Skeletal muscle tissue (tissue), 4 donors: ENCODE measurements around the gene TRPM3. TPM values are rescaled to one million over a fixed set of nuclear protein-coding genes. Genes with fewer than 3 reads are reported as not detected.

Experiments used
- H3K27ac ChIP-seq: one replicate; pipeline ENCODE4 v1.7.0; 2013; ENCODE audit warnings: mild to moderate bottlenecking, low read depth, low read length, inconsistent platforms
- H3K27me3 ChIP-seq, 3 donors: one replicate each; pipeline ENCODE4 v1.7.0; 2013; ENCODE audit warnings: low read length in 3 of 3; ENCODE audit not compliant: control insufficient read depth in 3 of 3, insufficient read depth in 3 of 3
- H3K36me3 ChIP-seq, 3 donors: one replicate each; pipeline ENCODE4 v1.7.0; 2013; ENCODE audit warnings: low read length in 3 of 3; ENCODE audit not compliant: control insufficient read depth in 3 of 3, insufficient read depth in 3 of 3
- H3K4me1 ChIP-seq, 3 donors: one replicate each; pipeline ENCODE4 v1.7.0; 2013; ENCODE audit warnings: low read length in 3 of 3, mild to moderate bottlenecking in 3 of 3; ENCODE audit not compliant: control insufficient read depth in 3 of 3, insufficient read depth in 3 of 3
- H3K4me3 ChIP-seq, 3 donors: one replicate each; pipeline ENCODE4 v1.7.0; 2013; ENCODE audit warnings: low read length in 3 of 3
- H3K9ac ChIP-seq, 3 donors: one replicate each; pipeline ENCODE4 v1.7.0; 2013; ENCODE audit warnings: low read length in 3 of 3, mild to moderate bottlenecking in 3 of 3, moderate library complexity in 2 of 3, low read depth in 1 of 3
- H3K9me3 ChIP-seq, 3 donors: one replicate each; pipeline ENCODE4 v1.7.0; 2013; ENCODE audit warnings: low read length in 3 of 3; ENCODE audit not compliant: control insufficient read depth in 3 of 3
- total RNA-seq: library from RNA; depleted of rRNA; stranded (reverse); fragments of >200 nt; gene quantifications from one replicate; pipeline ENCODE4 v1.2.3, GENCODE V29; 2014
- donor health status: Osteomylitis.

TRPM3 gene
- total RNA-seq, 1 donor from 2014 or later: 1.6 TPM

- peaks cover 3 to 9% (median 8%) of the 10 kb centered on the region in 3 donors for H3K4me1 ChIP-seq
- H3K9me3 ChIP-seq: no peaks in the 10 kb centered on the region
These were observed 562.3 kb downstream of the TRPM3 start for GRCh38 chr9:70559102-70559501.

GRCh38 chr9:70557661-70558369 lies 563.6 kb downstream of the TRPM3 start:
- Histone ChIP-seq H3K27me3 (no peaks in the 10 kb centered on the region), H3K36me3 (no peaks in the 10 kb centered on the region), H3K4me1 (peaks cover 4 to 8% (median 6%) of the 10 kb centered on the region in 3 donors), H3K9ac (no peak overlapping the region), H3K4me3 (no peak overlapping the region), H3K27ac (no peak overlapping the region), H3K9me3 (no peaks in the 10 kb centered on the region)

More at GRCh38 chr9:70559102-70559501, 562.3 kb downstream of the TRPM3 start:
- Histone ChIP-seq H3K9ac (no peak overlapping the region), H3K4me3 (no peak overlapping the region), H3K27me3 (no peaks in the 10 kb centered on the region), H3K27ac (no peak overlapping the region), H3K36me3 (no peaks in the 10 kb centered on the region)

DNA sequence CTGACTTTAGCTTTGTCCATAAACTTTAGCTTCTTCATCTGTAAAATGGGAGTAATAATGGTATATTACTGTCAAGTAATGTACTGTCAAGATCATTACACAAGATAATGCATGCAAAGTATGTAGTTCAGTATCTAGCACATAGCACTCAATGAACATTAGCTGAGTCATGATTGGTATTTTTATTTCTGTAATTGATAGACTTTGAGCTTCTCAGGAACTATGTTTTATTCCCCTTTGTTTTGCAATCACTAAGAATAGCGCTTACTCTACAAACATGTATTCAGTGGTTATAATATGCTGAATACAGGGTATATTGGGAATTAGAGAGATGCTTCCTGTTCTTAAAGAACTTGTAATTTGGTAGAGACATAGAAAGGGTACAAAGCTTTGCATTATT lies 564.6 kb downstream of the TRPM3 start:
- Histone ChIP-seq H3K4me3 (no peak overlapping the region), H3K27ac (no peak overlapping the region), H3K36me3 (no peaks in the 10 kb centered on the region), H3K4me1 (peaks cover 4 to 8% (median 6%) of the 10 kb centered on the region in 3 donors), H3K27me3 (no peaks in the 10 kb centered on the region), H3K9ac (no peak overlapping the region), H3K9me3 (no peaks in the 10 kb centered on the region)

DNA sequence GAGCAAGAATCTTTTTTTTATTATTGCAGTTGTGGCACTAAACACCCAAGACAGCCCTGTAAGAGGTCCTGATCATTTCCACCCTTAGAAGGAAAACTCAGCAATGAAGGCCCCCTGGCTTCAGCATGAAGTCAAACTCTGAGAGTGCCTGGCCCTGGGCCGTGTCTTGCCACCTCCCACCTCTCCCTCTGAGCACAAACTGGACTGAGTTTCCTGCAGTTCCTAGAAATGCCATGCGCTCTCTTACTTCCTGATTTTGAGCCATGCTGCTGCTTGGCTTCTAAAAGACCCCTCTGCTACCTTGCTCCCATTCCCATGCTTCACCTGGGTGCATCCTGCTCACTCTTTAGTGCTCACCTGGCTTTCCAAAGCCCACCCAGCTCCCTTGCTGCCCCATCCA lies 566.5 kb downstream of the TRPM3 start:
- Histone ChIP-seq H3K4me3 (no peak overlapping the region), H3K36me3 (no peaks in the 10 kb centered on the region), H3K9ac (no peak overlapping the region), H3K27me3 (no peaks in the 10 kb centered on the region), H3K4me1 (peaks cover 4 to 8% (median 6%) of the 10 kb centered on the region in 3 donors), H3K9me3 (no peaks in the 10 kb centered on the region), H3K27ac (no peak overlapping the region)

GRCh38 chr9:70553707-70554673 lies 567.4 kb downstream of the TRPM3 start:
- Histone ChIP-seq H3K27me3 (no peaks in the 10 kb centered on the region), H3K9ac (no peak overlapping the region), H3K27ac (no peak overlapping the region), H3K4me3 (no peak overlapping the region), H3K36me3 (no peaks in the 10 kb centered on the region), H3K4me1 (peaks cover 4 to 8% (median 6%) of the 10 kb centered on the region in 3 donors), H3K9me3 (no peaks in the 10 kb centered on the region)

GRCh38 chr9:70552561-70552960 lies 568.9 kb downstream of the TRPM3 start:
- Histone ChIP-seq H3K4me1 (peaks cover 4 to 8% (median 6%) of the 10 kb centered on the region in 3 donors), H3K9me3 (no peaks in the 10 kb centered on the region), H3K27me3 (no peaks in the 10 kb centered on the region), H3K9ac (no peak overlapping the region), H3K4me3 (no peak overlapping the region), H3K36me3 (no peaks in the 10 kb centered on the region), H3K27ac (no peak overlapping the region)

DNA sequence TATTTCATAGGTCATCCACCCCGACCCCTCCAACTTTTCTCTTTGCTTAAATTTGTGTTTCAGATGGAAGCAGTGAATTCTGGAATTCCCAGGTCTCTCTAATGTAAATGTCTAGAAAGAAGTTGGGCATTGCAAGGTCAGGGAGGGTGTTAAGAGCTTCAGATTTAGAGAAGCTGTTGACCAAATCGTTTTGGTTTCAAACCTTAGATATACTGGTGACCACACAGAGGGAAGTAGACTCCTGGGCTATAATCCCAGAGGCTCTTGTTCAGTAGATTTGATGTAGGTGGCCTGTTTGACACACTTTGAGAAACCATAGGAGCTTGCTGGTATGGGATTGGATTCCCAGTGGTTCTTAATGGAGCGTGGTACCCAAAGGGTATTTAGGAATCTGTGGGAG lies 569.6 kb downstream of the TRPM3 start:
- H3K4me3 ChIP-seq: no peak overlapping the region
- H3K4me1 ChIP-seq: peaks cover 4 to 8% (median 6%) of the 10 kb centered on the region in 3 donors
- no peaks in the 10 kb centered on the region for H3K27me3 ChIP-seq
- no peak overlapping the region for H3K9ac ChIP-seq
- no peak overlapping the region for H3K27ac ChIP-seq
- no peaks in the 10 kb centered on the region for H3K9me3 ChIP-seq
- H3K36me3 ChIP-seq: no peaks in the 10 kb centered on the region

DNA sequence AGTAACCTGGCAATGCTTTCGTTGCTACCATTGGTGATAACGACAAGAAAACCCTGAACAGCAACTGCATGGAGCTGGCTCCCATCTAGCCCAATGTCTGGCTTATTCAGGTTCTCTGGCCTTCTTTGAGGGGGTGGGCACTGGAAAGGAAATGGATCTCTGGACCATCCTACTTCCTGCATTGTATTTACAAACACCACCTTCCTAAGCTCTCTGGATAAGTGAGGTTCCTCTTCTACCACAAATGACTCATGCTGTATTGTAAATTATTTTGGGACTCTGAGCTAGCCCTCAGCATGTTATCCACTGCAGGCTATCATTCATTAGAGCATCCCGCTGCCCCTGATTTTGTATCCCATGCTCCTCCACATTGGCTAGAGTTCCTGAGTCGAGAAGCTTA lies 570.0 kb downstream of the TRPM3 start:
- H3K27ac ChIP-seq: no peak overlapping the region
- H3K9me3 ChIP-seq: no peaks in the 10 kb centered on the region
- no peak overlapping the region for H3K9ac ChIP-seq
- no peaks in the 10 kb centered on the region for H3K27me3 ChIP-seq
- H3K4me3 ChIP-seq: no peak overlapping the region
- no peaks in the 10 kb centered on the region for H3K36me3 ChIP-seq
- H3K4me1 ChIP-seq: peaks cover 4 to 8% (median 6%) of the 10 kb centered on the region in 3 donors

DNA sequence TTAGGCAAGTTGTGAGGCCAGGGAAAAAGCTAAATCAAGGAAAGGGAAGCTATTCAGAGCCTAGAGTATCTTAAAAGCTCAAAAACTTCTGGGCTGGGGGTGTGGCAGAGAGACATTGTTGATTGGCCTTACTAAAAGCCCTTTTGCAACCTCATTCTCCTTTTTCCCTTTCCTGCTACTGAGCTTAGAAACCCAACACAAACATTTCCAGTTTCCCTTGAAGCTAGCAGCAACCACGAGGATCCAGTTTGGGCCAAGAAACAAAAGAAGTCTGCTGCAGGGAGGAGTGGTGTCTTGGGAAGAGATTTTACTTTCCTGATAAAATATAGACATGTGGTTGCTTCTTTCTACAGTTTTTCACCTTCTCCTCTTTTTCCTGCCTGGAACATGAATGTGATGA lies 571.5 kb downstream of the TRPM3 start:
- Histone ChIP-seq H3K9ac (no peak overlapping the region), H3K9me3 (no peaks in the 10 kb centered on the region), H3K27ac (no peak overlapping the region), H3K36me3 (no peaks in the 10 kb centered on the region), H3K4me3 (no peak overlapping the region), H3K27me3 (no peaks in the 10 kb centered on the region), H3K4me1 (peaks cover 1 to 6% (median 6%) of the 10 kb centered on the region in 3 donors)
